Measurements from ENCODE around the gene LGR4.

GRCh38 chr11:27497911-27498310 is 25.3 kb upstream of the LGR4 start:
- TF ChIP-seq, protein P1, sequence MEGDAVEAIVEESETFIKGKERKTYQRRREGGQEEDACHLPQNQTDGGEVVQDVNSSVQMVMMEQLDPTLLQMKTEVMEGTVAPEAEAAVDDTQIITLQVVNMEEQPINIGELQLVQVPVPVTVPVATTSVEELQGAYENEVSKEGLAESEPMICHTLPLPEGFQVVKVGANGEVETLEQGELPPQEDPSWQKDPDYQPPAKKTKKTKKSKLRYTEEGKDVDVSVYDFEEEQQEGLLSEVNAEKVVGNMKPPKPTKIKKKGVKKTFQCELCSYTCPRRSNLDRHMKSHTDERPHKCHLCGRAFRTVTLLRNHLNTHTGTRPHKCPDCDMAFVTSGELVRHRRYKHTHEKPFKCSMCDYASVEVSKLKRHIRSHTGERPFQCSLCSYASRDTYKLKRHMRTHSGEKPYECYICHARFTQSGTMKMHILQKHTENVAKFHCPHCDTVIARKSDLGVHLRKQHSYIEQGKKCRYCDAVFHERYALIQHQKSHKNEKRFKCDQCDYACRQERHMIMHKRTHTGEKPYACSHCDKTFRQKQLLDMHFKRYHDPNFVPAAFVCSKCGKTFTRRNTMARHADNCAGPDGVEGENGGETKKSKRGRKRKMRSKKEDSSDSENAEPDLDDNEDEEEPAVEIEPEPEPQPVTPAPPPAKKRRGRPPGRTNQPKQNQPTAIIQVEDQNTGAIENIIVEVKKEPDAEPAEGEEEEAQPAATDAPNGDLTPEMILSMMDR (IDR thresholded peaks at IDR 0.05; ENCODE audit: low read depth, low read length, poor library complexity, severe bottlenecking): no peak
- no peak for TF ChIP-seq EZH2phosphoT487 (IDR thresholded peaks at IDR 0.05; ENCODE audit: borderline replicate concordance, low read length)

Measured in DOHH2 (cell line).